ENCODE data around the gene GREB1. TPM values are rescaled to one million over a fixed set of nuclear protein-coding genes. Genes with fewer than 3 reads are reported as not detected.

Gene GREB1
- total RNA-seq, 1 donor from 2014 or later: 82.5 TPM

GRCh38 chr2:11591091-11591490, 57.2 kb downstream of the GREB1 start:
- no peak overlapping the region for H3K4me3 Mint-ChIP-seq (ENCODE audit: low read depth)
- H3K36me3 Mint-ChIP-seq (ENCODE audit: insufficient read depth): peaks cover 9% of the 10 kb centered on the region
- H3K4me1 Mint-ChIP-seq (ENCODE audit: low read depth): peaks cover 3% of the 10 kb centered on the region

GRCh38 chr2:11592671-11593574, 59.1 kb downstream of the GREB1 start:
- H3K9me3 Mint-ChIP-seq (ENCODE audit: low read depth): no peaks in the 10 kb centered on the region
- no peak overlapping the region for H3K4me3 Mint-ChIP-seq (ENCODE audit: low read depth)
- peaks cover 6% of the 10 kb centered on the region for H3K36me3 Mint-ChIP-seq (ENCODE audit: insufficient read depth)
- no peak overlapping the region for H3K27ac Mint-ChIP-seq
- no peak for TF ChIP-seq CTCF (IDR thresholded peaks at IDR 0.05; ENCODE audit: unreplicated experiment)
- peaks cover 3% of the 10 kb centered on the region for H3K4me1 Mint-ChIP-seq (ENCODE audit: low read depth)
- no peak for DNase-seq (ENCODE audit: low spot score, unreplicated experiment)
- no peaks in the 10 kb centered on the region for H3K27me3 Mint-ChIP-seq

More at GRCh38 chr2:11591091-11591490, 57.2 kb downstream of the GREB1 start:
- Mint-ChIP-seq H3K27ac (no peak overlapping the region), H3K9me3 (ENCODE audit: low read depth) (no peaks in the 10 kb centered on the region), H3K27me3 (no peaks in the 10 kb centered on the region)
- no peak for DNase-seq (ENCODE audit: low spot score, unreplicated experiment)
- no peak for TF ChIP-seq CTCF (IDR thresholded peaks at IDR 0.05; ENCODE audit: unreplicated experiment)

- Mint-ChIP-seq H3K9me3 (ENCODE audit: low read depth) (no peaks in the 10 kb centered on the region), H3K4me3 (ENCODE audit: low read depth) (no peak overlapping the region), H3K36me3 (ENCODE audit: insufficient read depth) (peaks cover 16% of the 10 kb centered on the region), H3K4me1 (ENCODE audit: low read depth) (peaks cover 3% of the 10 kb centered on the region), H3K27ac (no peak overlapping the region), H3K27me3 (no peaks in the 10 kb centered on the region)
- TF ChIP-seq CTCF (IDR thresholded peaks at IDR 0.05; ENCODE audit: unreplicated experiment): no peak
- DNase-seq (ENCODE audit: low spot score, unreplicated experiment): no peak
These were observed 63.0 kb downstream of the GREB1 start for GRCh38 chr2:11596801-11597200.

- DNase-seq (ENCODE audit: low spot score, unreplicated experiment): no peak
- Mint-ChIP-seq H3K27ac (no peak overlapping the region), H3K9me3 (ENCODE audit: low read depth) (no peaks in the 10 kb centered on the region), H3K36me3 (ENCODE audit: insufficient read depth) (peaks cover 17% of the 10 kb centered on the region), H3K4me1 (ENCODE audit: low read depth) (peaks cover 3% of the 10 kb centered on the region), H3K27me3 (no peaks in the 10 kb centered on the region), H3K4me3 (ENCODE audit: low read depth) (no peak overlapping the region)
- TF ChIP-seq CTCF (IDR thresholded peaks at IDR 0.05; ENCODE audit: unreplicated experiment): no peak
These were observed 63.8 kb downstream of the GREB1 start for GRCh38 chr2:11597538-11598225.

- no peaks in the 10 kb centered on the region for H3K27me3 Mint-ChIP-seq
- DNase-seq (ENCODE audit: low spot score, unreplicated experiment): no peak
- TF ChIP-seq CTCF (IDR thresholded peaks at IDR 0.05; ENCODE audit: unreplicated experiment): no peak
- H3K36me3 Mint-ChIP-seq (ENCODE audit: insufficient read depth): peaks cover 15% of the 10 kb centered on the region
- H3K27ac Mint-ChIP-seq: peak overlapping the region; percentile 27
- H3K4me3 Mint-ChIP-seq (ENCODE audit: low read depth): no peak overlapping the region
- H3K9me3 Mint-ChIP-seq (ENCODE audit: low read depth): no peaks in the 10 kb centered on the region
- peaks cover under 1% of the 10 kb centered on the region for H3K4me1 Mint-ChIP-seq (ENCODE audit: low read depth)
These were observed 64.4 kb downstream of the GREB1 start for GRCh38 chr2:11598228-11598731.

Data from progenitor cell of endocrine pancreas (in vitro differentiated cells).